Type B pancreatic cell (in vitro differentiated cells): ENCODE measurements around the gene ZNF750. TPM values are rescaled to one million over a fixed set of nuclear protein-coding genes. Genes with fewer than 3 reads are reported as not detected.

Source experiments
- DNase-seq: peaks from one replicate; pipeline ENCODE4 v3.0.0; 2021; ENCODE audit warnings: mixed read lengths; ENCODE audit not compliant: unreplicated experiment; ENCODE audit errors: extremely low spot score
- H3K27ac Mint-ChIP-seq: 2 replicates; pipeline ENCODE4 v1.8.0; 2021; ENCODE audit warnings: mild to moderate bottlenecking, mixed read lengths
- H3K27me3 Mint-ChIP-seq: 2 replicates; pipeline ENCODE4 v1.8.0; 2021; ENCODE audit warnings: mixed read lengths
- H3K36me3 Mint-ChIP-seq: 2 replicates; pipeline ENCODE4 v1.8.0; 2021; ENCODE audit warnings: mixed read lengths
- H3K4me1 Mint-ChIP-seq: one replicate; pipeline ENCODE4 v1.8.0; 2021; ENCODE audit warnings: mixed read lengths; ENCODE audit not compliant: unreplicated experiment
- H3K4me3 Mint-ChIP-seq: 2 replicates; pipeline ENCODE4 v1.8.0; 2021; ENCODE audit warnings: mild to moderate bottlenecking, mixed read lengths
- H3K9me3 Mint-ChIP-seq: 2 replicates; pipeline ENCODE4 v1.8.0; 2021; ENCODE audit warnings: mixed read lengths
- CTCF ChIP-seq: fragments of 200-600 bp; sonication (generic); conservative IDR thresholded peaks from 2 replicates; pipeline ENCODE4 v1.5.0; 2021; ENCODE audit warnings: antibody characterized with exemption, mild to moderate bottlenecking
- total RNA-seq: library from RNA; stranded (reverse); gene quantifications from 2 replicates; pipeline ENCODE4 v1.2.1, GENCODE V29; 2021; ENCODE audit warnings: low replicate concordance

Gene ZNF750
- total RNA-seq, 1 donor from 2014 or later = 10.3 TPM

- H3K27me3 Mint-ChIP-seq = no peaks in the 10 kb centered on the region
- peaks cover 33% of the 10 kb centered on the region for H3K36me3 Mint-ChIP-seq
- H3K4me1 Mint-ChIP-seq = peaks cover 22% of the 10 kb centered on the region
- no peak overlapping the region for H3K4me3 Mint-ChIP-seq
- no peak for DNase-seq
- peaks cover 6% of the 10 kb centered on the region for H3K9me3 Mint-ChIP-seq
- no peak for TF ChIP-seq CTCF
- peak overlapping the region; percentile 48 for H3K27ac Mint-ChIP-seq
Measured at GRCh38 chr17:82832411-82832810, 7.4 kb downstream of the ZNF750 start.

- peaks cover 16% of the 10 kb centered on the region for H3K4me1 Mint-ChIP-seq
- H3K27me3 Mint-ChIP-seq = no peaks in the 10 kb centered on the region
- peaks cover 33% of the 10 kb centered on the region for H3K36me3 Mint-ChIP-seq
- TF ChIP-seq CTCF = no peak
- DNase-seq = no peak
- peaks cover 6% of the 10 kb centered on the region for H3K9me3 Mint-ChIP-seq
- peak overlapping the region; percentile 48 for H3K27ac Mint-ChIP-seq
- no peak overlapping the region for H3K4me3 Mint-ChIP-seq
Measured at GRCh38 chr17:82831818-82832200, 8.0 kb downstream of the ZNF750 start.

- H3K27ac Mint-ChIP-seq = peak overlapping the region; percentile 46
- no peaks in the 10 kb centered on the region for H3K27me3 Mint-ChIP-seq
- H3K4me3 Mint-ChIP-seq = no peak overlapping the region
- peaks cover 6% of the 10 kb centered on the region for H3K9me3 Mint-ChIP-seq
- TF ChIP-seq CTCF = no peak
- peaks cover 33% of the 10 kb centered on the region for H3K36me3 Mint-ChIP-seq
- H3K4me1 Mint-ChIP-seq = peaks cover 11% of the 10 kb centered on the region
- DNase-seq = no peak
Measured at GRCh38 chr17:82831041-82831817, 8.6 kb downstream of the ZNF750 start.

- Mint-ChIP-seq H3K4me1 (peaks cover 5% of the 10 kb centered on the region), H3K27me3 (no peaks in the 10 kb centered on the region), H3K4me3 (no peak overlapping the region), H3K36me3 (peaks cover 33% of the 10 kb centered on the region), H3K9me3 (peaks cover 6% of the 10 kb centered on the region), H3K27ac (no peak overlapping the region)
- no peak for DNase-seq
- no peak for TF ChIP-seq CTCF
Measured at GRCh38 chr17:82830249-82830661, 9.6 kb downstream of the ZNF750 start.

GRCh38 chr17:82828875-82829487, 10.8 kb downstream of the ZNF750 start:
- Mint-ChIP-seq H3K9me3 (peaks cover 6% of the 10 kb centered on the region), H3K4me1 (peaks cover 5% of the 10 kb centered on the region), H3K27ac (no peak overlapping the region), H3K27me3 (no peaks in the 10 kb centered on the region), H3K36me3 (peaks cover 33% of the 10 kb centered on the region), H3K4me3 (no peak overlapping the region)
- no peak for DNase-seq
- TF ChIP-seq CTCF = no peak
